ENCODE measurements around the gene RAET1G. TPM values are rescaled to one million over a fixed set of nuclear protein-coding genes. Genes with fewer than 3 reads are reported as not detected.

Gene RAET1G
- total and polyA plus RNA-seq, 9 of the 15 experiments (the other 6 are each of a cell fraction or from before 2014, with no cell fraction given) = 0.11 TPM; not detected in 8

DNA sequence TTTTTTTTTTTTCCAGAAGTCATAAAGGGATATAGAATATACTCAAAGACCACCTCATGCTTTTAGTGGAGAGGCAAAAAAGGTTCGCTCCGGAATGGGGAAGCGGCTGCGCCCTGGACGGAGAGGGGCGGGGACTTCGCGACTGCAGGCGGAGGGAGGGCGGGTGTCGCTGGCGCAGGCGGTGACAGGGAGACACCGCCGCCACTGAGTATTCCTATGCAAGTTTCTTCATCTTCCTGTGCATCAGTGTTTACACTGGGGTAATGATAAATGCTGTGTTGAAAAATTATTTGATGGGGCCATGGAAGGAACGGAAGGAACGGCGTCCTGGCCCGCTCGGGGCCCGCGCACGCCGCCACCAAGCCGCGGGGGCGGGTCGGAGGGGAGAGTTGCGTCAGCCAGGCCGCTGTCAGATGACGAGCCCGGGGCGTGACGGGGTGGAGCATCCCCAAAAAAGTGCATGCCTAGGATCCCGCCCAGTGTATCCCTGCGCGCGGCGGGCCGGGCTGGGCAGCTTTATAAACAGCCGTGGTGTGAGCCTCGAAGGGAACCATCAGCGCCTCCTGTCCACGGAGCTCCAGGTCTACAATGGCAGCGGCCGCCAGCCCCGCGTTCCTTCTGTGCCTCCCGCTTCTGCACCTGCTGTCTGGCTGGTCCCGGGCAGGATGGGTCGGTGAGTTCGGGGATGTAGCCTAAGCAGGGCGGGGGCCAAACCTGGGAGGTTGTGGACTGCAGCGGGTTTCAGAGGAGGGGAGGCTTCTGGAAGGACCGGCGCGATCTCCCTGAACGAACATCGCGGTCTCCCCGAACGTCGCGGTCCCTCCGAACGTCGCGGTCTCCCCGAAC is 40.8 kb upstream of the RAET1G start, which contains the start of gene ULBP1 (continued):
- TF ChIP-seq ZNF75A (CRISPR knock-in tag; IDR thresholded peaks at IDR 0.05) (no peak), ZNF589 (CRISPR knock-in tag; IDR thresholded peaks at IDR 0.05; ENCODE audit: low read depth) (no peak), HSF4 (CRISPR knock-in tag; IDR thresholded peaks at IDR 0.05; ENCODE audit: borderline replicate concordance) (no peak), RBM17 (IDR thresholded peaks at IDR 0.05; ENCODE audit: borderline replicate concordance, low read depth, low read length) (no peak), SETDB1 (IDR thresholded peaks at IDR 0.05; ENCODE audit: low read length) (no peak), ZFP36 (IDR thresholded peaks at IDR 0.05; ENCODE audit: low read depth, low read length, partially characterized antibody) (peak; percentile 54), CSDE1 (IDR thresholded peaks at IDR 0.05) (no peak), XRCC5 (IDR thresholded peaks at IDR 0.05; ENCODE audit: low read depth, low read length) (no peak), FOXP1 (CRISPR knock-in tag; IDR thresholded peaks at IDR 0.05) (peak; percentile 87), BCOR (IDR thresholded peaks at IDR 0.05) (peak; percentile 59; the same call in 1 of the 2 replicates), RFX7 (CRISPR knock-in tag; IDR thresholded peaks at IDR 0.05) (no peak), ZNF57 (CRISPR knock-in tag; IDR thresholded peaks at IDR 0.05) (no peak), ZNF644 (tag; IDR thresholded peaks at IDR 0.05; ENCODE audit: low read depth) (no peak), HOXB6 (CRISPR knock-in tag; IDR thresholded peaks at IDR 0.05; ENCODE audit: borderline replicate concordance) (no peak), KLF6 (CRISPR knock-in tag; IDR thresholded peaks at IDR 0.05; ENCODE audit: borderline replicate concordance) (no peak; the same call in 1 of the 2 replicates), U2AF1 (optimal IDR thresholded peaks at IDR 0.05; ENCODE audit: low read depth, low read length) (no peak), KLF13 (tag; IDR thresholded peaks at IDR 0.05; ENCODE audit: borderline replicate concordance, low read depth) (peak; percentile 92; the same call in 1 of the 2 replicates), ZNF197 (CRISPR knock-in tag; IDR thresholded peaks at IDR 0.05; ENCODE audit: low read depth) (no peak), NR2F6 (CRISPR knock-in tag; IDR thresholded peaks at IDR 0.05) (no peak), BDP1 (IDR thresholded peaks at IDR 0.05; ENCODE audit: insufficient read depth, insufficient read length) (no peak), RBBP5 (IDR thresholded peaks at IDR 0.05; ENCODE audit: borderline replicate concordance, insufficient read depth, low read length, poor library complexity, severe bottlenecking) (peak; percentile 62), HNRNPLL (IDR thresholded peaks at IDR 0.05; ENCODE audit: low read depth, low read length, poor library complexity, severe bottlenecking) (peak; percentile 67)
- TF ChIP-seq, protein P1, sequence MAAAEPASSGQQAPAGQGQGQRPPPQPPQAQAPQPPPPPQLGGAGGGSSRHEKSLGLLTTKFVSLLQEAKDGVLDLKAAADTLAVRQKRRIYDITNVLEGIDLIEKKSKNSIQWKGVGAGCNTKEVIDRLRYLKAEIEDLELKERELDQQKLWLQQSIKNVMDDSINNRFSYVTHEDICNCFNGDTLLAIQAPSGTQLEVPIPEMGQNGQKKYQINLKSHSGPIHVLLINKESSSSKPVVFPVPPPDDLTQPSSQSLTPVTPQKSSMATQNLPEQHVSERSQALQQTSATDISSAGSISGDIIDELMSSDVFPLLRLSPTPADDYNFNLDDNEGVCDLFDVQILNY (CRISPR knock-in tag; IDR thresholded peaks at IDR 0.05) = no peak
- TF ChIP-seq, protein P2, sequence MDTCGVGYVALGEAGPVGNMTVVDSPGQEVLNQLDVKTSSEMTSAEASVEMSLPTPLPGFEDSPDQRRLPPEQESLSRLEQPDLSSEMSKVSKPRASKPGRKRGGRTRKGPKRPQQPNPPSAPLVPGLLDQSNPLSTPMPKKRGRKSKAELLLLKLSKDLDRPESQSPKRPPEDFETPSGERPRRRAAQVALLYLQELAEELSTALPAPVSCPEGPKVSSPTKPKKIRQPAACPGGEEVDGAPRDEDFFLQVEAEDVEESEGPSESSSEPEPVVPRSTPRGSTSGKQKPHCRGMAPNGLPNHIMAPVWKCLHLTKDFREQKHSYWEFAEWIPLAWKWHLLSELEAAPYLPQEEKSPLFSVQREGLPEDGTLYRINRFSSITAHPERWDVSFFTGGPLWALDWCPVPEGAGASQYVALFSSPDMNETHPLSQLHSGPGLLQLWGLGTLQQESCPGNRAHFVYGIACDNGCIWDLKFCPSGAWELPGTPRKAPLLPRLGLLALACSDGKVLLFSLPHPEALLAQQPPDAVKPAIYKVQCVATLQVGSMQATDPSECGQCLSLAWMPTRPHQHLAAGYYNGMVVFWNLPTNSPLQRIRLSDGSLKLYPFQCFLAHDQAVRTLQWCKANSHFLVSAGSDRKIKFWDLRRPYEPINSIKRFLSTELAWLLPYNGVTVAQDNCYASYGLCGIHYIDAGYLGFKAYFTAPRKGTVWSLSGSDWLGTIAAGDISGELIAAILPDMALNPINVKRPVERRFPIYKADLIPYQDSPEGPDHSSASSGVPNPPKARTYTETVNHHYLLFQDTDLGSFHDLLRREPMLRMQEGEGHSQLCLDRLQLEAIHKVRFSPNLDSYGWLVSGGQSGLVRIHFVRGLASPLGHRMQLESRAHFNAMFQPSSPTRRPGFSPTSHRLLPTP (IDR thresholded peaks at IDR 0.05; ENCODE audit: borderline replicate concordance, extremely low read depth, insufficient read length) = no peak
